Duodenal mucosa (tissue), 2 donors: ENCODE measurements around the gene PYROXD2.

Experiments
- H3K27ac ChIP-seq: one replicate; pipeline ENCODE4 v1.7.0; 2013; ENCODE audit warnings: low read depth, low read length
- H3K27me3 ChIP-seq, 2 donors: one replicate each; pipeline ENCODE4 v1.7.0; 2013; ENCODE audit warnings: low read length in 2 of 2, control low read depth in 1 of 2; ENCODE audit not compliant: insufficient read depth in 2 of 2, control insufficient read depth in 1 of 2
- H3K36me3 ChIP-seq, 2 donors: one replicate each; pipeline ENCODE4 v1.7.0; 2013; ENCODE audit warnings: low read length in 2 of 2, control low read depth in 1 of 2; ENCODE audit not compliant: insufficient read depth in 2 of 2, control insufficient read depth in 1 of 2
- H3K4me1 ChIP-seq, 2 donors: one replicate each; pipeline ENCODE4 v1.7.0; 2013; ENCODE audit warnings: low read length in 2 of 2, control low read depth in 1 of 2; ENCODE audit not compliant: insufficient read depth in 2 of 2, control insufficient read depth in 1 of 2
- H3K4me3 ChIP-seq, 2 donors: one replicate each; pipeline ENCODE4 v1.7.0; 2013; ENCODE audit warnings: low read length in 2 of 2, low read depth in 1 of 2
- H3K9ac ChIP-seq, 2 donors: one replicate each; pipeline ENCODE4 v1.7.0; 2013; ENCODE audit warnings: low read length in 2 of 2, low read depth in 1 of 2
- H3K9me3 ChIP-seq, 2 donors: one replicate each; pipeline ENCODE4 v1.7.0; 2013; ENCODE audit warnings: low read length in 2 of 2, control low read depth in 1 of 2; ENCODE audit not compliant: control insufficient read depth in 1 of 2

PYROXD2 gene

GRCh38 chr10:98416606-98417388, 1.8 kb upstream of the PYROXD2 start:
- Histone ChIP-seq H3K27ac (no peak overlapping the region), H3K4me1 (peaks cover 16 to 19% of the 10 kb centered on the region in 2 donors), H3K9ac (no peak overlapping the region), H3K27me3 (no peaks in the 10 kb centered on the region), H3K9me3 (no peaks in the 10 kb centered on the region), H3K4me3 (no peak overlapping the region), H3K36me3 (peaks cover 23 to 32% of the 10 kb centered on the region in 2 donors)

GRCh38 chr10:98415731-98416119, 743 bp upstream of the PYROXD2 start:
- Histone ChIP-seq H3K9me3 (no peaks in the 10 kb centered on the region), H3K27me3 (no peaks in the 10 kb centered on the region), H3K9ac (no peak overlapping the region), H3K4me3 (no peak overlapping the region), H3K36me3 (peaks cover 23 to 32% of the 10 kb centered on the region in 2 donors), H3K27ac (no peak overlapping the region), H3K4me1 (peaks cover 16 to 19% of the 10 kb centered on the region in 2 donors)

- H3K4me3 ChIP-seq, result peak overlapping the region; percentile 73 to 82
- peaks cover 16 to 19% of the 10 kb centered on the region in 2 donors for H3K4me1 ChIP-seq
- peak overlapping the region; percentile 58 to 60 for H3K9ac ChIP-seq
- H3K9me3 ChIP-seq, result no peaks in the 10 kb centered on the region
- H3K36me3 ChIP-seq, result peaks cover 15 to 24% of the 10 kb centered on the region in 2 donors
- no peaks in the 10 kb centered on the region for H3K27me3 ChIP-seq
- peak overlapping the region; percentile 25 for H3K27ac ChIP-seq
Observed at GRCh38 chr10:98414578-98414931, 427 bp downstream of the PYROXD2 start.

GRCh38 chr10:98411768-98412167, 3.2 kb downstream of the PYROXD2 start:
- no peak overlapping the region for H3K27ac ChIP-seq
- H3K36me3 ChIP-seq, result no peaks in the 10 kb centered on the region
- H3K9ac ChIP-seq, result no peak overlapping the region
- no peak overlapping the region for H3K4me3 ChIP-seq
- peaks cover 16 to 19% of the 10 kb centered on the region in 2 donors for H3K4me1 ChIP-seq
- no peaks in the 10 kb centered on the region for H3K27me3 ChIP-seq
- no peaks in the 10 kb centered on the region for H3K9me3 ChIP-seq

GRCh38 chr10:98411166-98411565, 3.8 kb downstream of the PYROXD2 start:
- H3K4me3 ChIP-seq, result no peak overlapping the region
- H3K36me3 ChIP-seq, result no peaks in the 10 kb centered on the region
- H3K4me1 ChIP-seq, result peaks cover 16 to 19% of the 10 kb centered on the region in 2 donors
- H3K27me3 ChIP-seq, result no peaks in the 10 kb centered on the region
- no peak overlapping the region for H3K27ac ChIP-seq
- no peak overlapping the region for H3K9ac ChIP-seq
- no peaks in the 10 kb centered on the region for H3K9me3 ChIP-seq

- Histone ChIP-seq H3K9me3 (no peaks in the 10 kb centered on the region), H3K27me3 (no peaks in the 10 kb centered on the region), H3K27ac (no peak overlapping the region), H3K9ac (no peak overlapping the region), H3K4me3 (no peak overlapping the region), H3K36me3 (no peaks in the 10 kb centered on the region), H3K4me1 (peaks cover 16 to 17% of the 10 kb centered on the region in 2 donors)
Observed at GRCh38 chr10:98410759-98411158, 4.2 kb downstream of the PYROXD2 start.

- Histone ChIP-seq H3K4me1 (peaks cover 12 to 13% of the 10 kb centered on the region in 2 donors), H3K9me3 (no peaks in the 10 kb centered on the region), H3K9ac (no peak overlapping the region), H3K4me3 (no peak overlapping the region), H3K27ac (no peak overlapping the region), H3K36me3 (no peaks in the 10 kb centered on the region), H3K27me3 (no peaks in the 10 kb centered on the region)
Observed at GRCh38 chr10:98410135-98410743, 4.7 kb downstream of the PYROXD2 start.

- no peaks in the 10 kb centered on the region for H3K36me3 ChIP-seq
- H3K27me3 ChIP-seq, result no peaks in the 10 kb centered on the region
- no peak overlapping the region for H3K27ac ChIP-seq
- H3K4me1 ChIP-seq, result no peaks in the 10 kb centered on the region
- H3K9me3 ChIP-seq, result no peaks in the 10 kb centered on the region
- no peak overlapping the region for H3K9ac ChIP-seq
- H3K4me3 ChIP-seq, result no peak overlapping the region
Observed at GRCh38 chr10:98408799-98409198, 6.2 kb downstream of the PYROXD2 start.

- no peaks in the 10 kb centered on the region for H3K27me3 ChIP-seq
- no peak overlapping the region for H3K27ac ChIP-seq
- no peak overlapping the region for H3K4me3 ChIP-seq
- H3K9me3 ChIP-seq, result no peaks in the 10 kb centered on the region
- no peaks in the 10 kb centered on the region for H3K4me1 ChIP-seq
- H3K36me3 ChIP-seq, result no peaks in the 10 kb centered on the region
- no peak overlapping the region for H3K9ac ChIP-seq
Observed at GRCh38 chr10:98407744-98408241, 7.2 kb downstream of the PYROXD2 start.

- Histone ChIP-seq H3K9ac (no peak overlapping the region), H3K9me3 (no peaks in the 10 kb centered on the region), H3K36me3 (no peaks in the 10 kb centered on the region), H3K27me3 (no peaks in the 10 kb centered on the region), H3K4me3 (no peak overlapping the region), H3K27ac (no peak overlapping the region), H3K4me1 (no peaks in the 10 kb centered on the region)
Observed at GRCh38 chr10:98407017-98407743, 7.8 kb downstream of the PYROXD2 start.
